CD4-positive, alpha-beta T cell treated with Interleukin-4 for 1 hour (primary cell): ENCODE measurements around the gene TMCC2.
"Not testable (repeated sequence)": the region's sequence is repeated elsewhere in the genome, so short reads cannot be mapped to it uniquely, and the experiment has no call there.

Experiments
- DNase-seq, 2 donors: peaks; one replicate each; pipeline ENCODE4 v3.0.0-alpha.2; 2020 to 2022

Gene TMCC2

DNA sequence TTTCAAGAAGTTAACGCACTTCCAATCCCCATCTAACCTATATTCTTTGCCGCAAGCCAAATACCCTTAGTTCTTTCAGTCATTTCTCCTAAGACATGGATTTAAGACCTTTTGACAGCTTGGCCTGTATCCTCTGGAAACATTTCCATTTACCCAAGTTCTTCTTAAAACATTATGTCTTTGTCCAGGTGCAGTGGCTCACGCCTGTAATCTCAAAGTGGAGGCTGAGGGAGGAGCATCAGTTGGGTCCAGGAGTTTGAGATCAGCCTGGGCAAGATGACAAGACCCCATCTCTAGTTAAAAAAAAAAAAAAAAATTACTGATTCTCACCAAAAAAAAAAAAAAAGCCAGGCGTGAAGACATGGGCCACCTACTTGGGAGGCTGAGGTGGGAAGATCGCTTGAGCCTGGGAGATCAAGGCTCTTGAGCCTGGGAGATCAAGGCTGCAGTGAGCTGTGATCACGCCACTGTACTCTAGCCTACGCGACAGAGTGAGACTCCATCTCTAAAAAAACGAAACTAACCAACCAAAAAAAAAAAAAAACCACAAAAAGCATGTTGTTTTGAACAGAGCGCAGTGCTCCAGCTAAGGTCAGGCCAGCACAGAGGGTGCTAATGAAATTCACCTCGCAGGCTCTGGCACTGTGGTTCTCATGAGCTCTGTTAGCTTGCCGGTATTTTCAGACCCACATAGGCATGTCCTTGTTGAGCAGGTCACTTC lies 57.8 kb downstream of the TMCC2 start:
- peak; percentile 69 to 72 for DNase-seq

- DNase-seq: peak; percentile 74 to 78
Observed at GRCh38 chr1:205286335-205286950, 58.7 kb downstream of the TMCC2 start.

- no peak for DNase-seq
Observed at GRCh38 chr1:205287076-205287475, 59.3 kb downstream of the TMCC2 start.

- peak; percentile 91 to 93 for DNase-seq
Observed at GRCh38 chr1:205287767-205288559, 60.2 kb downstream of the TMCC2 start.

- peak in 1 of 2 donors; percentile 61 for DNase-seq
Observed at GRCh38 chr1:205291596-205291995, 63.9 kb downstream of the TMCC2 start.

GRCh38 chr1:205293350-205294074 lies 65.8 kb downstream of the TMCC2 start:
- no peak for DNase-seq

- DNase-seq: no peak
Observed at GRCh38 chr1:205294175-205294917, 66.6 kb downstream of the TMCC2 start.

GRCh38 chr1:205294934-205295333 lies 67.2 kb downstream of the TMCC2 start:
- DNase-seq: no peak

- no peak for DNase-seq
Observed at GRCh38 chr1:205296154-205296553, 68.4 kb downstream of the TMCC2 start.

DNA sequence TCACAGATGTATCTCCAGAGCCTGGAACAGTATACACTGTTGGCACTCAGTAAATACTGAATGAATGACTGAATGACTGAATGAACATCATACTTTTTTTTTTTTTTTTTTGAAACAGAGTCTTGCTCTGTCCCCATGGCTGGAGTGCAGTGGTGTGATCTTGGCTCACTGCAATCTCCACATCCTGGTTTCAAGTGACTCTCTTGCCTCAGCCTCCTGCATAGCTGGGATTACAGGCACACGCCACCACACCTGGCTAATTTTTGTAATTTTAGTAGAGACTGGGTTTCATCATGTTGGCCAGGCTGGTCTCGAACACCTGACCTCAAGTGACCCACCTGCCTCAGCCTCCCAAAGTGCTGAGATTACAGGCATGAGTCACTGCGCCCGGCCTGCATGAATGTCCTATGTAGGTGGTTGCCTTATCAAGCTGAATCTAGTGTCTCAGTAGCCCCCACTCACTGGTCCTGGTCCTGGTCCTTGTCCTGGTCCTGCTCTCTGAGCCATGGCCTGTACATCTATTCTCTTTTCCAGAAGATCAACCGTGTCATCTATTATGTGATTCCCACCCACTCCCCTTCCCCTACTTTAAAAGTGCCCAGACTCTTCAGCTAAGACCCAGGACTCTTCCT lies 69.9 kb downstream of the TMCC2 start:
- DNase-seq: not testable (repeated sequence)

DNA sequence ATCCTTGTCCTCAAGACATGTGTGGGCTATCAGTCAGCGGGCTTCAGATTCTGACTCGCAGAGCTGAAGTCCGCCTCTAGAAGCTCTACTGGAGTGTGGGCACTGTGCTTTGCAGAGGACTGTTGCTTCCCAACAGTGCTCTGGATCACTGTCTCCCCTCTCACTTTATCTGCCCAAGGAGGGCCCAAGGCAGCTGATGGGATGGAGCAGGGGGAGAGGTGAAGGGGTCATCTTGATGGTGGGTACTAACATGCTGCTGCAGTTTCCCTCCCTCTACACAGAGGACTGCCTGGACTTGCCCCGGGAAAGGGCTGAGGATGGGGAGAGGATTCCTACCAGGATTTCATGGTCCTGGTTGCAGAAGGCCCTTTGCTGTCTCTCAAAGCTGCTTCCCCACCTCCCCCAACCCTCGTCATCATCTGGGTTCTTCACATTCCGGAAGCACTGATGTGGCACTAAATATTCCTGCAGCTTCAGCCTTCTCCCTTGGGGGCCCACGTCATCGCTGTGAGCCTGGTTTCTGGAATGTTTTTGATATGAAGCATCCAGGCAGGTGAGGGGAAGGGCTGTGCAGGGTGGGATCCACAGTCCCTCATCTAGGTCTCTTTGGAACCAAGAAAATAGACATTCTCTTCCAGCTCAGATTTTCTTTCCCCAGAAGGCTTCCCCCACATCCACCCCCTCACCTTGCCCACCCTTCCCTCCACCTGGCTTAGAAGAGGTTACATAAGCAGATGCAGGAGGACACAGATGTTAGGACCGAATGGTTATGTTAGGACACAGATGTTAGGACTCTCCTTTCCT lies 70.6 kb downstream of the TMCC2 start:
- DNase-seq: no peak

DNA sequence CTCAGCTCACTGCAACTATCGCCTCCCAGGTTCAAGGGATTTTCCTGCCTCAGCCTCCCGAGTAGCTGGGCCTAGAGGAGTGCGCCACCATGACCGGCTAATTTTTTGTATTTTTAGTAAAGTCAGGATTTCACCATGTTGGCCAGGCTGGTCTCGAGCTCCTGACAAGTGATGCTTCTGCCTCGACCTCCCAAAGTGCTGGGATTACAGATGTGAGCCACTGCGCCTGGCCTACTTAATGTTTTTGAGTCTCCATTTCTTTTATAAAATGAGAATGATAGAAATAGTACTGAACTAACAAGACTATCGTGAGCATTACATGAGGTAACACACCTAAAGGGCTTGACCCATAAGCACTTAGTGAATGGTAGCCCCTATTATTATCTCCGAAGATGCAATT lies 72.4 kb downstream of the TMCC2 start:
- no peak for DNase-seq

DNA sequence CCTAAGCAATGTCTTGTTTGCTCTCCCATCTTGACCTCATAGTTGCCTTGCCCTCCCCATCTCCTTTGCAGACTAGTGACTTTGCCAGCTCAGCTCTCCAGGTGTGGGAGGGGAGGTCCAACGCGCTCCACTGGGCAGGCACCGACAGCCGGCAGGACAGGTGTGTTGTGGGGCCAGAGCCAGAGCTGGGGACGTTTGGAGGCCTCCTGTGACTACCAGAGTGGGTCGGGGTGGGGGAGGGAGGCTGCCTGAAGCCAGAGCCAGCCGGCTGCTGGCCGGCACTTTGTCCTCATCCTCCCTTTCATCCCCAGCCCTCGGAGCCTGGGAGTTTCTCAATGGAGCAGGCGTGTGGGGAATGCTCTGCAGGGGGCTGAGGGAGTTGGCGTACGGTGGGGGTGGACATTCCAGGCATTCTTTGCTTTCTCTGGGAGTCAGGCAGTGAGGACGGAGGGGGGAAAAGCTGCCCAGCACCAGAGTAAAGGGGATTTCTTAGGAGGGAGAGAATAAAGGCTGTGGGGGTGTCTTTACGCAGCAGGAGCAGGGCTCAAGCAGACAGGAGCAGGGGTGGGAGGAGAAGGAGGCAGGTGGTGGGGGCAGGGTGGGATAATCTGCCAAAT lies 73.6 kb downstream of the TMCC2 start:
- DNase-seq: no peak

- no peak for DNase-seq
Observed at GRCh38 chr1:205301842-205302588, 74.3 kb downstream of the TMCC2 start.

- DNase-seq: no peak
Observed at GRCh38 chr1:205303247-205303888, 75.6 kb downstream of the TMCC2 start.

GRCh38 chr1:205304046-205304694 lies 76.4 kb downstream of the TMCC2 start:
- DNase-seq: no peak

DNA sequence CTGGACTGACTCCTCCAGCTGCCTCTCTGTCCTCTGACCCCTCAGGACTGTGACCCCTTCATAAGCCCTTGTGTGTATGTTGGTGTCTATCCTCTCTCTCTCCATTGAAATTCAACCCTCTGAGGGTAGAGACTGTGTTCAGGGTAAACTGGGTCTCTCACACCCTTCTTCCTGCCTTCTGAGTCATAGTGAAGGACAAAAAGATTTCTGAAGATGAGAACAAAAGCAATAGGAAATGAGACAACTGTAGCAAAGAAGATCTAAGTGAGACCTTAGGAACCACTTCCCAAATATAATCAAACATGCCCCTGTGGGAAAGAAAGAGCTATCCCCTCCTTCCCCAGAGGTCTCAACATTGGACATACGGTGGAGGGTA lies 76.9 kb downstream of the TMCC2 start:
- no peak for DNase-seq

DNA sequence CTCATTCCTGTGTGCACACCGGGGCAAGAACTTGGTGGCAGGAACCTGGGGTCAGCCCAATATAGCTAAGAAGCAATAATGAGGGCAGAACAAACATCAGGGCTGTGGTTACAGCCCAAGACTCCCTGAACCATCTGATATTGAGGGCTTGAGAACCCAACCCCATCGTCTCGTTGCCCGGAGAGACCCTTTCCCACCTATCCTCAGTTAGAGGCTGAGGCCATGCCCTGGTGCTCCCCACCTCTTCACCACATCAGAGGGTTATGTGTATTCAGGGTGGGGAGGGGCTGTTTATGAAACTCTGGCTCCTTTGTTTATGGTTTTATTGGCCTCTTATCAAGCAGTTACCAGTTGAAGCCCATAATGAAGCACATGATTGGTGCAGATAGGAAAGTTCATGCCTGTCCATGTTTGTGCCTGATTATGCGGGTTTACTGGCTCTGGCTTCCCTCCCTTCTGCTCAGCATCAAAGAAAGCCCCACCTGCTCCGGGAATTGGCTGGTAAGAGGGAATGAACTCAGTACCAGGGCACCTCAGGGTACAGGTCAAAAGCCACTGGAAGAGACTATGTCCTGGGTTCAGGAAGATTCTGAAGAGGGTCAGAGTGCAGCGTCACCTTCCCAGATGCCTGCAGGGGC lies 79.3 kb downstream of the TMCC2 start:
- no peak for DNase-seq
